WTC11 (cell line): ENCODE results near the gene MDM4. TPM values are rescaled to one million over a fixed set of nuclear protein-coding genes. Genes with fewer than 3 reads are reported as not detected.

Experiments used
- ATAC-seq: fragments of 200-7000 bp; cut with Tn5 transposase; 2 replicates; pipeline ENCODE4 v1.10.0; 2021; ENCODE audit warnings: mild to moderate bottlenecking, moderate library complexity
- CTCF ChIA-PET: fragments of 300-600 bp; sonication (Branson Sonifier 250); formaldehyde crosslinking; loops from one replicate; lab custom pipeline; 2021; ENCODE audit warnings: antibody characterized with exemption; lab: Charles Lee
- POLR2A ChIA-PET: fragments of 350-600 bp; sonication (Branson Sonifier 250); formaldehyde crosslinking; loops from one replicate; lab custom pipeline; 2021; ENCODE audit warnings: antibody characterized with exemption; lab: Charles Lee
- DNase-seq: peaks from one replicate; pipeline ENCODE4 v3.0.0; 2021; ENCODE audit warnings: low spot score
- H3K27ac Mint-ChIP-seq: 2 replicates; pipeline ENCODE4 v1.8.0; 2021; ENCODE audit warnings: mixed read lengths
- H3K27me3 Mint-ChIP-seq: 2 replicates; pipeline ENCODE4 v1.8.0; 2021; ENCODE audit warnings: low read depth, mild to moderate bottlenecking, moderate library complexity, mixed read lengths
- H3K36me3 Mint-ChIP-seq: 2 replicates; pipeline ENCODE4 v1.8.0; 2021; ENCODE audit warnings: mixed read lengths
- H3K4me1 Mint-ChIP-seq: 2 replicates; pipeline ENCODE4 v1.8.0; 2022; ENCODE audit warnings: mixed read lengths
- H3K4me3 Mint-ChIP-seq: 2 replicates; pipeline ENCODE4 v1.8.0; 2021; ENCODE audit warnings: mild to moderate bottlenecking, moderate library complexity, mixed read lengths
- H3K9me3 Mint-ChIP-seq: 2 replicates; pipeline ENCODE4 v1.8.0; 2021; ENCODE audit warnings: mixed read lengths
- CBFB ChIP-seq: sonication (generic); formaldehyde crosslinking; IDR thresholded peaks from 2 replicates; pipeline ENCODE4 v1.8.1; 2022; ENCODE audit warnings: mild to moderate bottlenecking, low read depth, missing genetic modification reagents
- CTCF ChIP-seq: fragments of 200-600 bp; IDR thresholded peaks from 2 replicates; pipeline ENCODE4 v1.8.0; 2022; ENCODE audit warnings: antibody characterized with exemption
- GABPB1 ChIP-seq: sonication (generic); formaldehyde crosslinking; IDR thresholded peaks from 2 replicates; pipeline ENCODE4 v1.8.1; 2023; ENCODE audit warnings: mild to moderate bottlenecking, missing genetic modification reagents
- KAT7 ChIP-seq: sonication (generic); formaldehyde crosslinking; IDR thresholded peaks from 2 replicates; pipeline ENCODE4 v1.8.1; 2023; ENCODE audit warnings: missing genetic modification reagents, mild to moderate bottlenecking, borderline replicate concordance
- MYBL2 ChIP-seq: sonication (generic); formaldehyde crosslinking; IDR thresholded peaks from 2 replicates; pipeline ENCODE4 v1.8.1; 2023; ENCODE audit warnings: mild to moderate bottlenecking, moderate library complexity, missing genetic modification reagents
- NR1H2 ChIP-seq: sonication (generic); formaldehyde crosslinking; IDR thresholded peaks from 2 replicates; pipeline ENCODE4 v1.9.0; 2021; ENCODE audit warnings: mild to moderate bottlenecking, moderate library complexity, missing genetic modification reagents
- OVOL2 ChIP-seq: fragments of 250-450 bp; sonication (Bioruptor Pico); IDR thresholded peaks from 2 replicates; pipeline ENCODE4 v1.9.0; 2021; ENCODE audit warnings: mild to moderate bottlenecking, borderline replicate concordance
- SMAD4 ChIP-seq: sonication (generic); formaldehyde crosslinking; IDR thresholded peaks from 2 replicates; pipeline ENCODE4 v1.8.0; 2022; ENCODE audit warnings: mild to moderate bottlenecking, missing genetic modification reagents
- ZNF416 ChIP-seq: fragments of 250-450 bp; sonication (Bioruptor Pico); IDR thresholded peaks from 2 replicates; pipeline ENCODE4 v1.9.0; 2021; ENCODE audit warnings: mild to moderate bottlenecking, inconsistent platforms
- ZNF532 ChIP-seq: fragments of 250-450 bp; sonication (Bioruptor Pico); IDR thresholded peaks from 2 replicates; pipeline ENCODE4 v1.9.0; 2021; ENCODE audit warnings: mild to moderate bottlenecking, borderline replicate concordance
- ZSCAN18 ChIP-seq: fragments of 250-450 bp; sonication (Bioruptor Pico); IDR thresholded peaks from 2 replicates; pipeline ENCODE4 v2.1.2; 2022; ENCODE audit warnings: mild to moderate bottlenecking, moderate library complexity
- total RNA-seq: library from RNA; stranded (reverse); gene quantifications from 3 replicates; pipeline ENCODE4 v1.2.3, GENCODE V29; 2021
- TF ChIP-seq, protein P1 (sequence below): sonication (generic); formaldehyde crosslinking; IDR thresholded peaks from 2 replicates; pipeline ENCODE4 v1.8.1; 2022; ENCODE audit warnings: low read depth, missing genetic modification reagents, borderline replicate concordance
- TF ChIP-seq, protein P2 (sequence below): sonication (generic); formaldehyde crosslinking; IDR thresholded peaks from 2 replicates; pipeline ENCODE4 v1.8.1; 2023; ENCODE audit warnings: mild to moderate bottlenecking, missing genetic modification reagents
- TF ChIP-seq, protein P3 (sequence below): sonication (generic); formaldehyde crosslinking; IDR thresholded peaks from 2 replicates; pipeline ENCODE4 v1.8.1; 2023; ENCODE audit warnings: mild to moderate bottlenecking, missing genetic modification reagents, moderate library complexity

MDM4 gene
- total RNA-seq, 1 experiment from 2014 or later = 76.2 TPM

DNA sequence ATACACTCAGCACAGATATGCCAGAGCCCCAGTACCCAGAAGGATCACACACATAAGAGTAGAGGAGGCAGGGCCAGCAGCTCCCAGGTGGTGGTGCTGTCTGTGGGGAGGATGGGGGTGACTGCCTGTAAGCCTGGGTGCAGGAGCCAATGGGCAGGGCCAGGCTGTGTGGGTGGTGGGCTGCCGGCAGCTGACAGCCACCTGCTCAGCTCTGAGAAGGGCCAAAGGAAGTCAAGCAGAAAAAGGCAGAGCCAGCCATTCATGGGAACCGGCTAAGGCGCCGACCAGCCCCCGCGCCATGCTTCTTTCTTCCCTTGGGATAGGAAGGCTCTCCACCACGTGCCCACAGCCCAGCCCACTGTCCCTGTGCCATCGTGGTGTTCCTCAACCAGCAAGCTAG, 35.7 kb upstream of the MDM4 start:
- Mint-ChIP-seq H3K36me3 (no peaks in the 10 kb centered on the region), H3K27me3 (no peaks in the 10 kb centered on the region; the same call in 1 of the 2 replicates), H3K9me3 (no peaks in the 10 kb centered on the region), H3K4me1 (peaks cover 61% of the 10 kb centered on the region), H3K4me3 (no peak overlapping the region), H3K27ac (no peak overlapping the region)
- DNase-seq = no peak
- ChIA-PET CTCF (interaction anchor here (0.9 to 6.2 kb wide), 7 partner anchors 14 to 82 kb away, joined by 3 to 130 read pairs (median 19); partner anchors contain the start of gene PIK3C2B), POLR2A (interaction anchor here (1.6 kb wide), 1 partner anchor 14 kb away, joined by 5 read pairs; the partner anchor contains the start of gene PIK3C2B)
- ATAC-seq = no peak
- TF ChIP-seq, protein P1, sequence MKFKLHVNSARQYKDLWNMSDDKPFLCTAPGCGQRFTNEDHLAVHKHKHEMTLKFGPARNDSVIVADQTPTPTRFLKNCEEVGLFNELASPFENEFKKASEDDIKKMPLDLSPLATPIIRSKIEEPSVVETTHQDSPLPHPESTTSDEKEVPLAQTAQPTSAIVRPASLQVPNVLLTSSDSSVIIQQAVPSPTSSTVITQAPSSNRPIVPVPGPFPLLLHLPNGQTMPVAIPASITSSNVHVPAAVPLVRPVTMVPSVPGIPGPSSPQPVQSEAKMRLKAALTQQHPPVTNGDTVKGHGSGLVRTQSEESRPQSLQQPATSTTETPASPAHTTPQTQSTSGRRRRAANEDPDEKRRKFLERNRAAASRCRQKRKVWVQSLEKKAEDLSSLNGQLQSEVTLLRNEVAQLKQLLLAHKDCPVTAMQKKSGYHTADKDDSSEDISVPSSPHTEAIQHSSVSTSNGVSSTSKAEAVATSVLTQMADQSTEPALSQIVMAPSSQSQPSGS (CRISPR knock-in tag) = no peak
- TF ChIP-seq ZNF416 (CRISPR knock-in tag) (no peak), KAT7 (no peak), OVOL2 (CRISPR knock-in tag) (no peak), CTCF (no peak), ZNF532 (CRISPR knock-in tag) (no peak), SMAD4 (CRISPR knock-in tag) (no peak), NR1H2 (CRISPR knock-in tag) (no peak), ZSCAN18 (no peak)
- TF ChIP-seq, protein P2, sequence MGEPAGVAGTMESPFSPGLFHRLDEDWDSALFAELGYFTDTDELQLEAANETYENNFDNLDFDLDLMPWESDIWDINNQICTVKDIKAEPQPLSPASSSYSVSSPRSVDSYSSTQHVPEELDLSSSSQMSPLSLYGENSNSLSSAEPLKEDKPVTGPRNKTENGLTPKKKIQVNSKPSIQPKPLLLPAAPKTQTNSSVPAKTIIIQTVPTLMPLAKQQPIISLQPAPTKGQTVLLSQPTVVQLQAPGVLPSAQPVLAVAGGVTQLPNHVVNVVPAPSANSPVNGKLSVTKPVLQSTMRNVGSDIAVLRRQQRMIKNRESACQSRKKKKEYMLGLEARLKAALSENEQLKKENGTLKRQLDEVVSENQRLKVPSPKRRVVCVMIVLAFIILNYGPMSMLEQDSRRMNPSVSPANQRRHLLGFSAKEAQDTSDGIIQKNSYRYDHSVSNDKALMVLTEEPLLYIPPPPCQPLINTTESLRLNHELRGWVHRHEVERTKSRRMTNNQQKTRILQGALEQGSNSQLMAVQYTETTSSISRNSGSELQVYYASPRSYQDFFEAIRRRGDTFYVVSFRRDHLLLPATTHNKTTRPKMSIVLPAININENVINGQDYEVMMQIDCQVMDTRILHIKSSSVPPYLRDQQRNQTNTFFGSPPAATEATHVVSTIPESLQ (CRISPR knock-in tag) = no peak
- TF ChIP-seq, protein P3, sequence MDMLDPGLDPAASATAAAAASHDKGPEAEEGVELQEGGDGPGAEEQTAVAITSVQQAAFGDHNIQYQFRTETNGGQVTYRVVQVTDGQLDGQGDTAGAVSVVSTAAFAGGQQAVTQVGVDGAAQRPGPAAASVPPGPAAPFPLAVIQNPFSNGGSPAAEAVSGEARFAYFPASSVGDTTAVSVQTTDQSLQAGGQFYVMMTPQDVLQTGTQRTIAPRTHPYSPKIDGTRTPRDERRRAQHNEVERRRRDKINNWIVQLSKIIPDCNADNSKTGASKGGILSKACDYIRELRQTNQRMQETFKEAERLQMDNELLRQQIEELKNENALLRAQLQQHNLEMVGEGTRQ (CRISPR knock-in tag) = no peak

- ChIA-PET POLR2A (no interaction called here), CTCF (interaction anchor here (1.4 to 5.5 kb wide), 2 partner anchors 9 to 38 kb away, joined by 3 to 43 read pairs; no protein-coding TSS in a partner anchor)
- ATAC-seq (no peak), DNase-seq (no peak)
- H3K9me3 Mint-ChIP-seq = no peaks in the 10 kb centered on the region
- no peaks in the 10 kb centered on the region for H3K36me3 Mint-ChIP-seq
- H3K27me3 Mint-ChIP-seq = no peaks in the 10 kb centered on the region; the same call in 1 of the 2 replicates
- H3K4me1 Mint-ChIP-seq = peaks cover 42% of the 10 kb centered on the region
- no peak overlapping the region for H3K4me3 Mint-ChIP-seq
- H3K27ac Mint-ChIP-seq = peak overlapping the region; percentile 80
- TF ChIP-seq MYBL2 (no peak), GABPB1 (CRISPR knock-in tag) (no peak), ZNF532 (CRISPR knock-in tag) (no peak), ZSCAN18 (no peak), CBFB (CRISPR knock-in tag) (no peak), SMAD4 (CRISPR knock-in tag) (no peak)
These were observed 32.4 kb upstream of the MDM4 start for GRCh38 chr1:204483791-204484190.
